WTC11 (cell line): ENCODE data around the gene CCDC144A. TPM values are rescaled to one million over a fixed set of nuclear protein-coding genes. Genes with fewer than 3 reads are reported as not detected.
"Not testable (repeated sequence)": the region's sequence is repeated elsewhere in the genome, so short reads cannot be mapped to it uniquely, and the experiment has no call there.

Experiments
- ATAC-seq: fragments of 200-7000 bp; cut with Tn5 transposase; 2 replicates; pipeline ENCODE4 v1.10.0; 2021; ENCODE audit warnings: mild to moderate bottlenecking, moderate library complexity
- CTCF ChIA-PET: fragments of 300-600 bp; sonication (Branson Sonifier 250); formaldehyde crosslinking; loops from one replicate; lab custom pipeline; 2021; ENCODE audit warnings: antibody characterized with exemption; lab: Charles Lee
- POLR2A ChIA-PET: fragments of 350-600 bp; sonication (Branson Sonifier 250); formaldehyde crosslinking; loops from one replicate; lab custom pipeline; 2021; ENCODE audit warnings: antibody characterized with exemption; lab: Charles Lee
- DNase-seq: peaks from one replicate; pipeline ENCODE4 v3.0.0; 2021; ENCODE audit warnings: low spot score
- H3K27ac Mint-ChIP-seq: 2 replicates; pipeline ENCODE4 v1.8.0; 2021; ENCODE audit warnings: mixed read lengths
- H3K27me3 Mint-ChIP-seq: 2 replicates; pipeline ENCODE4 v1.8.0; 2021; ENCODE audit warnings: low read depth, mild to moderate bottlenecking, moderate library complexity, mixed read lengths
- H3K36me3 Mint-ChIP-seq: 2 replicates; pipeline ENCODE4 v1.8.0; 2021; ENCODE audit warnings: mixed read lengths
- H3K4me1 Mint-ChIP-seq: 2 replicates; pipeline ENCODE4 v1.8.0; 2022; ENCODE audit warnings: mixed read lengths
- H3K4me3 Mint-ChIP-seq: 2 replicates; pipeline ENCODE4 v1.8.0; 2021; ENCODE audit warnings: mild to moderate bottlenecking, moderate library complexity, mixed read lengths
- H3K9me3 Mint-ChIP-seq: 2 replicates; pipeline ENCODE4 v1.8.0; 2021; ENCODE audit warnings: mixed read lengths
- total RNA-seq: library from RNA; stranded (reverse); gene quantifications from 3 replicates; pipeline ENCODE4 v1.2.3, GENCODE V29; 2021
- TF ChIP-seq, protein P1 (sequence below): sonication (generic); formaldehyde crosslinking; IDR thresholded peaks from 2 replicates; pipeline ENCODE4 v1.8.1; 2023; ENCODE audit warnings: mild to moderate bottlenecking, missing genetic modification reagents
- TF ChIP-seq, protein P2 (sequence below): sonication (generic); formaldehyde crosslinking; IDR thresholded peaks from 2 replicates; pipeline ENCODE4 v1.8.1; 2023; ENCODE audit warnings: mild to moderate bottlenecking, missing genetic modification reagents, moderate library complexity

CCDC144A gene
- total RNA-seq, 1 experiment from 2014 or later = 2.6 TPM

DNA sequence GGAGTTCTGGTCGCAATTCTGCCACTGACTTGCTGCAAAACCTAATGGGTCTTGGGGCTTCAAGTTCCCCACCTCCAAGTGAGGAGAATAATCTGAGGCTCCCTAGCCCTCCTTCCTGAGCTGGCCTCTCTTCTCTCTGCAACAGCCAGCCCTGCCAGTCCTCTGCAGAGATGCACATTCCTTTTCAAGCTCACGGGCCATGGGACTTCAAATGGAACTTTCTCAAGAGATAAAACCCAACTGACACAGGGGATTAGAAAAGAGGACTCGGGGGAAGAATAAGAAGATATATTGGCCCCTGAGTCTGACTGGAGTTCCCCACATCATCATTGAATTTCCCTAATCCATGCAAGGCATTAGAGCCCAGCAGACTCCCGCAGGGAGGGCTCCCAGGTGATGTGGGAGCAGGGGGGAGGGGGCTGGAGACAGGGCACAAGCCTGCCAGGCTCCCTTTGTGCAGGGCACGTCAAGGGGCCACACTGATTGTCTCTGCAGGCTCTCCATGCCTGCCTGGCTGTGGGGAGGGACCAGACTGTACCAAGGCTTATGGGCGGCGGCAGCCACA is 131.0 kb downstream of the CCDC144A start (continued):
- TF ChIP-seq, protein P1, sequence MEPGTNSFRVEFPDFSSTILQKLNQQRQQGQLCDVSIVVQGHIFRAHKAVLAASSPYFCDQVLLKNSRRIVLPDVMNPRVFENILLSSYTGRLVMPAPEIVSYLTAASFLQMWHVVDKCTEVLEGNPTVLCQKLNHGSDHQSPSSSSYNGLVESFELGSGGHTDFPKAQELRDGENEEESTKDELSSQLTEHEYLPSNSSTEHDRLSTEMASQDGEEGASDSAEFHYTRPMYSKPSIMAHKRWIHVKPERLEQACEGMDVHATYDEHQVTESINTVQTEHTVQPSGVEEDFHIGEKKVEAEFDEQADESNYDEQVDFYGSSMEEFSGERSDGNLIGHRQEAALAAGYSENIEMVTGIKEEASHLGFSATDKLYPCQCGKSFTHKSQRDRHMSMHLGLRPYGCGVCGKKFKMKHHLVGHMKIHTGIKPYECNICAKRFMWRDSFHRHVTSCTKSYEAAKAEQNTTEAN (CRISPR knock-in tag) = no peak
- TF ChIP-seq, protein P2, sequence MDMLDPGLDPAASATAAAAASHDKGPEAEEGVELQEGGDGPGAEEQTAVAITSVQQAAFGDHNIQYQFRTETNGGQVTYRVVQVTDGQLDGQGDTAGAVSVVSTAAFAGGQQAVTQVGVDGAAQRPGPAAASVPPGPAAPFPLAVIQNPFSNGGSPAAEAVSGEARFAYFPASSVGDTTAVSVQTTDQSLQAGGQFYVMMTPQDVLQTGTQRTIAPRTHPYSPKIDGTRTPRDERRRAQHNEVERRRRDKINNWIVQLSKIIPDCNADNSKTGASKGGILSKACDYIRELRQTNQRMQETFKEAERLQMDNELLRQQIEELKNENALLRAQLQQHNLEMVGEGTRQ (CRISPR knock-in tag) = no peak

DNA sequence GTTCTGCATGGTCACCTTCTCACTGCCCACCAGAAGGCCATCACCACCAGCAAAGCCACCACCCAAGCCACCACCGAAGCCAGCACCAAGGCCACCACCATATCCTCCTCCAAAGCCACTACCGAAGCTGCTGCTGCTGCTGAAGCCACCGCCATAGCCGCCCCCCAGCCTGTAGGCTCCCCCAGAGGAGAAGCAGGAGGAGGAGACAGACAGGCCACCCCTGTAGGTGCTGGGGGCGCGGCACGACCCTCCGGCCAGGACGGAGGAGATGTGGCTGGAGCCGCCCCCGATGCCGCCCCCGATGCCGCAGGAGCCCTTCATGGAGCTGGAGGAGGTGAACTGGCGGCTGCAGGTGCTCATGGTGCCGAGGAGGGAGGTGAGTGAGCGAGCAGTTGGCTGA is 132.1 kb downstream of the CCDC144A start:
- CTCF ChIA-PET, H3K36me3 Mint-ChIP-seq, H3K27me3 Mint-ChIP-seq, H3K27ac Mint-ChIP-seq, H3K9me3 Mint-ChIP-seq, DNase-seq, H3K4me3 Mint-ChIP-seq, ATAC-seq, POLR2A ChIA-PET, H3K4me1 Mint-ChIP-seq: not testable (repeated sequence)

DNA sequence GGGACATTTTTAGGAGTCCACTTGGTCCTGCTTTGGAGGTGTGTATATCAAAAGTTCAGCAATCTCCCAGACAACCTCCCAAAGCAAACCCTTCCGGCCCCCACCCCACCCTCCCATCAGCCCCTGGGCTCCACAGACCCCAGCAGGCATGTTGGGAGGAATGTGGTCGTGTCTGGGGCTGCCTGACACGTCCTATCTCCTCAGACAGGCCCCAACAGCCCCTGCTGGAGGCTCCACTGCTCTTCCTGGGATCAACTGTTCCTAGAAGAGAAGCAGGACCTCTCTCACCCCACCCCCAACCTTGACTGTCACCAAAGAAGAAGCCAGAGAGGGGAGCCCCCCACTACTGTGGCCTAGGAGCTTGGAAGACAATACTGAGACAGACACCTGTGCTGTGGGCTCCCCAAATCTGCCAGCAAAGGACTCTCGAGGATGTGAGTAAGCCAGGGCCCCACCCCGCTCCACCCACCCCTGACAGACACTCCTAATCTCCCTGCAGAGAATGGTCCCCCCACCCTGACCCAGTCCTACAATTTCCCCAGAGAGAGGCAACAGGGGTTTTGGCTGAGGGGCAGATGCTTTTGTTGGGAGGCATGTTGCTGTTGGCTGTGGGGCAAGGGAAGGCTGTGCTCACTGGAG is 133.8 kb downstream of the CCDC144A start:
- ATAC-seq, H3K27me3 Mint-ChIP-seq, H3K4me1 Mint-ChIP-seq, H3K9me3 Mint-ChIP-seq, H3K4me3 Mint-ChIP-seq, POLR2A ChIA-PET, DNase-seq, H3K36me3 Mint-ChIP-seq, CTCF ChIA-PET, H3K27ac Mint-ChIP-seq: not testable (repeated sequence)

Other genes starting within 250 kb of the CCDC144A start
- gene LRRC75A, start 198.0 kb upstream of the CCDC144A start, total RNA-seq = 13.7 to 22.9 TPM (median 14.7 TPM) in 3 replicates
- gene ZNF287, start 121.0 kb upstream of the CCDC144A start, total RNA-seq = 5.4 to 8.9 TPM (median 8.1 TPM) in 3 replicates
- 2.2 to 4.5 TPM (median 3.0 TPM) in 3 replicates for gene ZNF624, start 36.4 kb upstream of the CCDC144A start, total RNA-seq